Astrocyte of the cerebellum (primary cell): ENCODE data around the gene ALDH8A1.

Source experiments
- DNase-seq: peaks from one replicate; pipeline ENCODE4 v3.0.0-alpha.2; 2011; ENCODE audit warnings: low read depth
- H3K4me3 ChIP-seq: 2 replicates; pipeline ENCODE4 v1.5.1; 2011; ENCODE audit warnings: mild to moderate bottlenecking, low read depth, low read length, moderate library complexity
- CTCF ChIP-seq: IDR thresholded peaks from 2 replicates; pipeline ENCODE4 v1.5.1; 2012; ENCODE audit warnings: low read length, low read depth, moderate library complexity, mild to moderate bottlenecking; ENCODE audit errors: missing control alignments
- in situ Hi-C: cut with HindIII; loops from 2 replicates; pipeline ENCODE4 v1.10.0; 2017; ENCODE audit warnings: low sequenced_read_pairs

Gene ALDH8A1

GRCh38 chr6:134882426-134883038 lies 67.4 kb downstream of the ALDH8A1 start:
- in situ Hi-C loops: no loop called here
- peak; percentile 94 for TF ChIP-seq CTCF
- peak; percentile 75 for DNase-seq
- no peak overlapping the region for H3K4me3 ChIP-seq

- no peak for TF ChIP-seq CTCF
- in situ Hi-C loops: no loop called here
- no peak overlapping the region for H3K4me3 ChIP-seq
- DNase-seq: no peak
Measured at GRCh38 chr6:134880487-134881190, 69.3 kb downstream of the ALDH8A1 start.

- in situ Hi-C loops: no loop called here
- DNase-seq: no peak
- no peak for TF ChIP-seq CTCF
- H3K4me3 ChIP-seq: no peak overlapping the region
Measured at GRCh38 chr6:134878136-134878535, 71.8 kb downstream of the ALDH8A1 start.

- no peak for TF ChIP-seq CTCF
- in situ Hi-C loops: no loop called here
- DNase-seq: peak; percentile 6
- no peak overlapping the region for H3K4me3 ChIP-seq
Measured at GRCh38 chr6:134875367-134875766, 74.5 kb downstream of the ALDH8A1 start.

GRCh38 chr6:134873500-134874388 lies 76.2 kb downstream of the ALDH8A1 start:
- DNase-seq: no peak
- in situ Hi-C loops: no loop called here
- no peak for TF ChIP-seq CTCF
- no peak overlapping the region for H3K4me3 ChIP-seq

- no peak for TF ChIP-seq CTCF
- no peak for DNase-seq
- in situ Hi-C loops: no loop called here
- no peak overlapping the region for H3K4me3 ChIP-seq
Measured at GRCh38 chr6:134870677-134871498, 79.0 kb downstream of the ALDH8A1 start.
